GM12892 (cell line): ENCODE data around the gene GPI.

ENCODE experiments used
- DNase-seq: peaks from one replicate; pipeline ENCODE4 v3.0.0; 2011; ENCODE audit not compliant: insufficient read length
- FAIRE-seq: peaks from 2 replicates; lab custom pipeline; 2011; peaks lifted over from hg19 to GRCh38; lab: Jason Lieb, UNC
- POLR2A ChIP-seq: IDR thresholded peaks from 2 replicates; pipeline ENCODE4 v1.6.1; 2011; ENCODE audit warnings: low read depth, low read length, control low read depth
- POLR2AphosphoS5 ChIP-seq: IDR thresholded peaks from 2 replicates; pipeline ENCODE4 v1.6.1; 2011; ENCODE audit warnings: low read depth, low read length, control low read depth
- TAF1 ChIP-seq: IDR thresholded peaks from 2 replicates; pipeline ENCODE4 v1.6.1; 2011; ENCODE audit warnings: low read depth, mild to moderate bottlenecking, control low read depth, low read length, borderline replicate concordance

GPI gene

DNA sequence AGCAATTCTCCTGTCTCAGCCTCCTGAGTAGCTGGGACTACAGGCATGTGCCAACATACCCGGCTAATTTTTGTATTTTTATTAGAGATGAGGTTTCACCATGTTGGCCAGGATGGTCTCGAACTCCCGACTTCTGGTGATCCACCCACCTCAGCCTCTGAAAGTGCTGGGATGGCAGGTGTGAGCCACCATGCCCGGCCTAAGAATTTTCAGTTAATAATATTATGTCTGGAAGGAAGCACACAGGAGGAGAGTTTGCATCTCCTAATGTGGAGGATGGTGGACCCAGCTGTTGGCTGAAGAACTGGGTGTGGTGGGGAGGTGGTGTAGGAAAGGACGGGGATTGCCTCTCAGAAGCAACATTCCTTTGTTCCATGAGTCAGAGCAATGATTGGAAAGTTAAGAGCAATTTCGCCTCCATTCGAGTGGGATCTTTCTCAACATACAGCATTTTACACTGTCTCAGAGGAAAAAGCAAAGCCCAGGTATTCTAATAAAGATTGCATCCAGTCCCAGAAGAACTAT, 51.1 kb downstream of the GPI start:
- no peak for FAIRE-seq
- TF ChIP-seq TAF1 (no peak), POLR2AphosphoS5 (no peak), POLR2A (no peak)
- DNase-seq, result no peak

DNA sequence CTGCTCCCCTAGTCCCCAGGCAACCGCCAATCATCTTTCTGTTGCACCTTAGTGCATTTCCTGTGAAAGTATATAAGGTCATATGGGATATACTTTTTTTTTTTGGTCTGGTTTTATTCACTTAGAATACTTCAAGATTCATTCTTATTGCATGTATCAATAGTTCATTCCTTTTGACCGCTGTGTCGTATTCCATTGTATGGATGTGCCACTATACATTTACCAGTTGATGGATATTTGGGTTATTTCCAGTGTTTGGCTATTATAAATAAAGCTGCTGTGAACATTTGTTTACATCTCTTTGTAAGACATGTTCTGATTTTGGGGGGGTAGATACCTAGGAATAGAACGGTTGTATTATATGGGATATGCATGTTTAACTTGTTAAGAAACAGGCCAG, 53.3 kb downstream of the GPI start:
- no peak for TF ChIP-seq POLR2A
- TF ChIP-seq TAF1, result no peak
- no peak for TF ChIP-seq POLR2AphosphoS5
- FAIRE-seq (no peak), DNase-seq (no peak)

DNA sequence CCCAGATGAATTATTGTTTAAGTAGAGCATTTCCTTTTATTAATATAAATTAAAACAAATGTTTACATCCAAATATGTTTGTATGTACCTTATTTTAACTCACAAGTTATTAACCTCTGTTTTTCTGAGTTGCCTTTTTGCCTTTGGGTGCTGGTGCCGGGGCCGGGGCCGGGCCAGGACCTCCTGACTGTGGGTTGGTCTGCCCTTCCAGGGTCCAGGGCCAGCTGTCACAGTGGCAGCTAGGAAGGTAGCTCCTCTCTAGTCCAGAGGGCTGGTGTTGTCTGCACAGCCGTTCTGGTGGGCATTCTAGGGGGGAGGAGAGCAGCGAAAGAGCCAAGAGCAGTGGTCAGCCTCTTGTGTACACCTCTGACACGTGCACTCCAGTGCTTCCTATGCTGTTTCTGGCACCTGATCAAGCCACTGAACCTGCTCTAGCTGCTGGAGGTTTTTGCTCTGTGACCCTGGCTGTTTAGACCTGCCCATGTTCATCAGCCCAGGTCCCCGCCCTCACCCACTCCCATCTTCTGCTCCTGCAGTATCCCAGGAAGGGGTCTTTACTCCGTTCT, 61.2 kb downstream of the GPI start:
- TF ChIP-seq POLR2AphosphoS5, result no peak
- TF ChIP-seq TAF1, result no peak
- TF ChIP-seq POLR2A, result no peak
- FAIRE-seq, result no peak
- no peak for DNase-seq

DNA sequence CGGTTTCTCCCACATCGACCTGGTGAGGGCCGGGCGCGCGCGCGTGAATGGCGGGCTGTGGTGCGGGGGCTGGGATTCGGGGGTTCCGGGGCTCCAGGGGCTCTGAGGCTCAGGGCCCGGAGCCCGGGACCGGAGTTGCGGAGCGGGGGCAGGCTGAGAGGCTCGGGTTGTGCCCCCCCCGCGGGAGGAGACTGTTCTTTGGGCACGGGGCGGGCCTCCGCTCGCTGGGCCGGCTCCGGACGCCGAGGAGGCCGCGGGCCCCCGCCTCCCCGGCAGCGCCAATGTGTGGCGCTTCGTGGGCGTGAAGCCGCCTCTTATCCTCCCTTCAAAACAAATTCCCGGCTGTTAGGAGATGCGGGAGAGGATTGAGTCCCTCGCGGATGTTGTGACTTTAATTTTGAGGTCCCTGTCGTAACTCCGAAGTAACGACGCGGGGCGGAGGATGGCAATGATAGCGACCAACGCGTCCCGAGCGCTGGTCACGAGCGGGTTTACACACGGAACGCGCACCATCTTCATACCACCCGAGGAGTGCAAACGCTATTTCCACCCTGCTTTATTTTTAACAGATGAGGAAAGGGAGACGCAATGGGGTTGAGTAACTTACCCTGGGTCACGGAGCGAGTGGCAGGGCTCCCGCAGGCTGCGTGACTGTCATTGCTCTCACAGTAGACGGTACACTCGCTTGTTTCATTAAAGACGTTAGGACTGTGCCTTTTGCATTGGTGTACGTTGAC, 63.7 kb downstream of the GPI start:
- FAIRE-seq (peak; percentile 44), DNase-seq (peak; percentile 45)
- TF ChIP-seq POLR2A (no peak), TAF1 (no peak), POLR2AphosphoS5 (no peak)

DNA sequence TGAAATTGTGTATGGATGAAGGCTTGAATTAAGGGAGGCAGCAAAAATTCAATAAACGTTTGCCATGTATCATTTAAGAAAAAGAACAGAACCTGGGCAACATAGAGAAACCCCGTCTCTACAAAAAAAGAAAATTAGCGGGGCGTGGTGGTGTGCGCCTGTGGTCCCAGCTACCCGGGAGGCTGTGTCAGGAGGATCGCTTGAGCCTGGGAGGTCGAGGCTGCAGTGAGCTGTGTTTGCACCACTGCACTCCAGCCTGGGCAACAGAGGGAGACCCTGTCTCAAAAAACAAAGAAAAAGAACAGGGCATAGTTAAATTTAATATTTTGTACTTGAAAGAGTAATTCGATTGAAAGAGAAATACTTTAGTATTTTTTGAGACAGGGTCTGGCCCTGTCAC, 64.6 kb downstream of the GPI start:
- FAIRE-seq (no peak), DNase-seq (no peak)
- TF ChIP-seq POLR2AphosphoS5, result no peak
- TF ChIP-seq POLR2A, result no peak
- no peak for TF ChIP-seq TAF1

DNA sequence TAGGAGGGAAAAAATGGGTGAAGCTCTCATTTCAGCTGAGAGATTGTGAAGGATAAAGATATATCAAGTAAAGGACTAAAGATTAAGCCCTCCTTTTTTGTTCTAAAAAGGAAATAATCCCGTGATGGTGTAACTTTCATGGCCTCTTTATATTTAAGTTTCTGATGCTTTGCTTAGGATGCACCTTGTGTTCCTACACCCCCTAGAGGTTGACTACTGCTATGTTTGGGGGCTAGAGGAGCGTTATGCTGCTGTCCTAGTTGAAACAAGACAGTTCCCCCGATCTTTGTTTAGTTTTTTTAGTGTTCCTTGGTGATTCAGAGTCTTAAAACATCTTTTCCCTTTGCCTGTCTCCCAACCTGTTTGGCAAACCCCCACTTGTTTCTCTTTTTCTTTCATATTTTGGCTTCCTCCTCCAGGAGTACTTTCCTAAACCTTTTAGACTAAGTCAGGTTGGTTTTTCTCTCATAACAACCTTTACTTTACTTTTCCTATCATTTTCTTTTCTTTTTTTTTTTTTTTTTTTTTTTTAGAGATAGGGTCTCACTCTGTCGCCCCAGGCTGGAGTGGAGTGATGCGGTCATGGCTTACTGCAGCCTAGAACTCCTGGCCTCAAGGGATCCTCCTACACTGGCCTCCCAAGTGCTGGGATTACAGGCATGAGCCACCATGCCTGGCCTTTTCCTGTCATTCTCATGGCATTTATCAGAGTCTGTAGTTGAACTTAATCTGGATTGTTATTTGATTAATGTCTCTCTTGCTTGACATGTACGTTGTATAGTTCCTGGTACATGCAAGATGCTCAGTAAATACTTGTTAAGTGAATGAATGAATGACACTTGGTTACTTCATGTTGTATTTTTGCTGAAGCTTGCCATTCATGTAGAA, 66.0 kb downstream of the GPI start:
- peak; percentile 75 for FAIRE-seq
- TF ChIP-seq TAF1 (no peak), POLR2A (no peak), POLR2AphosphoS5 (no peak; the same call in 1 of the 2 replicates)
- peak; percentile 46 for DNase-seq

DNA sequence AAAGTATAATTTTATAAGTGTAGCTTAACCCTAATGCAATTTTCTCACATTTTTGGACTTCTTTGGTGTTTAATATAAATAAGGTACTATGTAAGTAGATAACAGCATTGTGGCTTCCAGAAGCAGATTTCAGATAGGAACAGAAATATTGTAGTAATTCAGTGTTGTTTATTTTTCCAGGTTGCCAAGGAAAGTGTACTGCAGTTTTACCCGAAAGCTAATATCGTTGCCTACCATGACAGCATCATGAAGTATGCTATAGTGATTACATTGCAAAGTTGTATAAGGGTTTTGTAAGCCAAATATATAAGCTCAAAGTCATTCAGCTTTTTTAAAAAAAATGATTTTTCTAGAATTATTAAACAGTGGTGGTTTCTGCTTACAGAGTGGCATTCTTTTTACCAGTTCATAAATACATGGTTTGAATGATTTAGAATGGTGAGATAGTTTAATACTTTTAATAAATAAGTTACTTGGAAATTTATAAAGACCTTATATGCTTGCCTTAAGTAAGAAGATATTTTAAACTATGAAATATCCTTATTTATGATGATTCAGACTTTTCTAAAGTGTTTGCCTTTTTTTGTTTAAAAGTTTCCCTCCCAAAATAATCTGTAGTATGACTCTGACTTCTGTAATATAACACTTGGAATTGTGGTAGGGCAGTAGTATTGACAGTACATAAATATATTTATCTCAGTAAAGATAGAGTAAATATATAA, 66.8 kb downstream of the GPI start:
- DNase-seq, result no peak
- FAIRE-seq, result no peak
- no peak for TF ChIP-seq TAF1
- no peak for TF ChIP-seq POLR2AphosphoS5
- no peak for TF ChIP-seq POLR2A

DNA sequence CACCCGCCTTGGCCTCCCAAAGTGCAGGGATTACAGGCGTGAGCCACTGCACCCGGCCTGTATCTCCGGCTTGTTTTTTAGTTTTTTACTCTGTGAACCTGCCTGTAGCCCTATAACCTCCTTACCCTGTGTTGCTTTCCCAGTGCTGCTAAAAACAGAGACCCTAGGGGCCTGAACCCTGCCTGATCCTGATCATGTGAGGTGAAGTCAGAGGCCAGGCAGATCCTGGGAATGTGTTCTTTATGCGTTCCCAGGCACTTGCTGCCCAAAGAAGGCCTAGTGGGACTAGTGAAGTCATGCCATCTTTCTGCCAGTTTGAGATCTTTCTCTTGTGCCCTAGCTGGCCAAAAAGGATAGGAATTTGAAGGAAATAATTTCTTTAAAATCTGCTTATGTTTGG, 67.8 kb downstream of the GPI start:
- TF ChIP-seq TAF1 (no peak), POLR2A (no peak), POLR2AphosphoS5 (no peak)
- no peak for DNase-seq
- FAIRE-seq, result no peak

DNA sequence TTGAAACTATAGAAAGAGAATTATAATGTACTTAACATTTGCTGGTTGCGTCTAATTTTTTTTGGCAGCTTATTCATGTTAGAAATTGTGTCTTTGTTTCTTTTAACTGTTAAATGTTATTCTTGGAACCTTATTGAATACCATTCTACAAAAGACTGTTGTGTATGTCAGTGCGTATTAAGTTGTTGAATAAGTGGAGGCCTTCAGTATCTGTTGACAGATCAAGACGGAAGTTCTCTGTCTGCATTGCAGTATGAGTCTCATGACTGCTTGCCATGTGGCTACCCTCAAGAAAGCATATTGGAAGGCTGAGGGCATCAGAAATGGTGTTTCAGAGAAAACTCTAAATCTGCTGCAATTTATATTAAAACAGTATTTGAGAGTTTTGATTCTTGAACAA, 71.7 kb downstream of the GPI start:
- DNase-seq (no peak), FAIRE-seq (no peak)
- TF ChIP-seq POLR2A (no peak), TAF1 (no peak), POLR2AphosphoS5 (no peak)

DNA sequence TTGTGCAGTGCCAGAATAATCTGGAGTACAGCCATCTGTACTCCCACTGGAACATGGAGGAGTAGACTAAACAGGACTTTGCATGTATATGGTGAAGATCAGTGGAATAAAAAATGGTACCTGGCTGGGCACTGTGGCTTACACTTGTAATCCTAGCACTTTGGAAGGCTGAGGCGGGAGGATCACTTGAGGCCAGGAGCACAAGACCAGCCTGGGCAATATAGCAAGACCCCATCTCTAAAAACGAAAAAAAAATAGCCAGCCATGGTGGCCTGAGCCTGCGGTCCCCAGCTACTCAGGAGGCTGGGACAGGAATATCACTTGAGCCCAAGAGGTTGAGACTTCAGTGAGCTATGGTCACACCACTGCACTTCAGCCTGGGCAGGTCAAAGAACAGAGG, 83.2 kb downstream of the GPI start:
- TF ChIP-seq POLR2A, result no peak
- TF ChIP-seq TAF1, result no peak
- no peak for TF ChIP-seq POLR2AphosphoS5
- DNase-seq (no peak), FAIRE-seq (no peak)
